ENCODE measurements around the gene DSCAM. TPM values are rescaled to one million over a fixed set of nuclear protein-coding genes. Genes with fewer than 3 reads are reported as not detected.

DSCAM gene
- total and polyA plus RNA-seq, 2 donors (not counting 3 experiments of a cell fraction or from before 2014, with no cell fraction given), result not detected

- H3K9me1 ChIP-seq (replicated peaks; ENCODE audit: control insufficient read depth, extremely low read depth, insufficient read depth, low read length), result no peaks in the 10 kb centered on the region
- CTCF ChIA-PET, result no interaction called here
- H3K9ac ChIP-seq (replicated peaks; ENCODE audit: extremely low read depth, insufficient read depth, low read length), result no peak overlapping the region
- no peaks in the 10 kb centered on the region for H3K36me3 ChIP-seq (ENCODE audit: control insufficient read depth in 2 of 2, extremely low read depth in 1 of 2, insufficient read depth in 2 of 2, low read length in 2 of 2)
- H3K79me2 ChIP-seq (ENCODE audit: control insufficient read depth, insufficient read depth, low read length), result no peaks in the 10 kb centered on the region
- no peaks in the 10 kb centered on the region for H4K20me1 ChIP-seq (replicated peaks; ENCODE audit: control insufficient read depth, extremely low read depth, insufficient read depth, low read length)
- H3K27ac ChIP-seq (ENCODE audit: insufficient read depth, low read depth, low read length), result no peak overlapping the region
- no peaks in the 10 kb centered on the region for H3K27me3 ChIP-seq (ENCODE audit: control insufficient read depth in 2 of 2, insufficient read depth in 2 of 2, low read length in 2 of 2)
- POLR2A ChIA-PET, result no interaction called here
- no peak for TF ChIP-seq JUN (IDR thresholded peaks at IDR 0.05; ENCODE audit: borderline replicate concordance, insufficient read depth, insufficient read length, low read depth)
- TF ChIP-seq EZH2 (IDR thresholded peaks at IDR 0.05; ENCODE audit: borderline replicate concordance, low read depth, low read length, severe bottlenecking), result no peak
- TF ChIP-seq POLR2A (IDR thresholded peaks at IDR 0.05; ENCODE audit: low read depth, low read length), result no peak
- TF ChIP-seq MAX (IDR thresholded peaks at IDR 0.05; ENCODE audit: insufficient read depth, insufficient read length), result no peak
- TF ChIP-seq, protein P1, sequence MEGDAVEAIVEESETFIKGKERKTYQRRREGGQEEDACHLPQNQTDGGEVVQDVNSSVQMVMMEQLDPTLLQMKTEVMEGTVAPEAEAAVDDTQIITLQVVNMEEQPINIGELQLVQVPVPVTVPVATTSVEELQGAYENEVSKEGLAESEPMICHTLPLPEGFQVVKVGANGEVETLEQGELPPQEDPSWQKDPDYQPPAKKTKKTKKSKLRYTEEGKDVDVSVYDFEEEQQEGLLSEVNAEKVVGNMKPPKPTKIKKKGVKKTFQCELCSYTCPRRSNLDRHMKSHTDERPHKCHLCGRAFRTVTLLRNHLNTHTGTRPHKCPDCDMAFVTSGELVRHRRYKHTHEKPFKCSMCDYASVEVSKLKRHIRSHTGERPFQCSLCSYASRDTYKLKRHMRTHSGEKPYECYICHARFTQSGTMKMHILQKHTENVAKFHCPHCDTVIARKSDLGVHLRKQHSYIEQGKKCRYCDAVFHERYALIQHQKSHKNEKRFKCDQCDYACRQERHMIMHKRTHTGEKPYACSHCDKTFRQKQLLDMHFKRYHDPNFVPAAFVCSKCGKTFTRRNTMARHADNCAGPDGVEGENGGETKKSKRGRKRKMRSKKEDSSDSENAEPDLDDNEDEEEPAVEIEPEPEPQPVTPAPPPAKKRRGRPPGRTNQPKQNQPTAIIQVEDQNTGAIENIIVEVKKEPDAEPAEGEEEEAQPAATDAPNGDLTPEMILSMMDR (IDR thresholded peaks at IDR 0.05; ENCODE audit: extremely low read depth in 1 of 2, insufficient read depth in 1 of 2, low read depth in 1 of 2, low read length in 2 of 2), result no peak
- no peak for TF ChIP-seq GATA2 (IDR thresholded peaks at IDR 0.05; ENCODE audit: insufficient read depth, insufficient read length, low read depth, low read length)
- TF ChIP-seq POLR2AphosphoS5 (IDR thresholded peaks at IDR 0.05; ENCODE audit: insufficient read depth, low read depth, low read length), result no peak
- TF ChIP-seq MYC (IDR thresholded peaks at IDR 0.05; ENCODE audit: low read depth, low read length), result no peak
- TF ChIP-seq FOS (IDR thresholded peaks at IDR 0.05; ENCODE audit: borderline replicate concordance, insufficient read depth, low read length), result no peak
- H2AFZ ChIP-seq (ENCODE audit: low read depth, low read length), result no peak overlapping the region
- peaks cover 9% of the 10 kb centered on the region for H3K9me3 ChIP-seq (replicated peaks; ENCODE audit: control insufficient read depth, insufficient read depth, low read length)
- DNase-seq (ENCODE audit: low read depth, low spot score) (no peak), FAIRE-seq (no peak)
- intact Hi-C loops (cut with micrococcal nuclease) (no loop called here), dilution Hi-C loops (cut with MboI; ENCODE audit: extremely low pct_ligation_motif_present, low sequenced_read_pairs) (no loop called here)
- H3K4me1 ChIP-seq (ENCODE audit: control insufficient read depth, extremely low read depth, insufficient read depth, low read length), result no peaks in the 10 kb centered on the region
- no peak overlapping the region for H3K4me3 ChIP-seq (replicated peaks in 1 of 3; ENCODE audit: insufficient read depth in 1 of 3, low read depth in 1 of 3, low read length in 3 of 3)
- H3K4me2 ChIP-seq (ENCODE audit: insufficient read depth, low read length), result no peak overlapping the region
- BruUV-seq (replicated peaks), result no TSS peak
These were observed 174.4 kb downstream of the DSCAM start for GRCh38 chr21:40672602-40673001.
